ENCODE measurements around the gene NELFCD. TPM values are rescaled to one million over a fixed set of nuclear protein-coding genes. Genes with fewer than 3 reads are reported as not detected.

NELFCD gene
- total and polyA plus RNA-seq, 9 of the 15 experiments (the other 6 are each of a cell fraction or from before 2014, with no cell fraction given): 11.7 to 163 (median 96.5) TPM

GRCh38 chr20:59010995-59011873 is 30.2 kb downstream of the NELFCD start (continued):
- no peak for TF ChIP-seq RERE (CRISPR knock-in tag; IDR thresholded peaks at IDR 0.05; ENCODE audit: borderline replicate concordance)
- no peak for TF ChIP-seq HNRNPL (IDR thresholded peaks at IDR 0.05; ENCODE audit: low read depth, low read length)
- no peak for TF ChIP-seq MCM3 (IDR thresholded peaks at IDR 0.05)
- TF ChIP-seq ASH1L (IDR thresholded peaks at IDR 0.05; ENCODE audit: borderline replicate concordance, low read depth, partially characterized antibody): no peak
- TF ChIP-seq ZNF639 (CRISPR knock-in tag; conservative IDR thresholded peaks at IDR 0.05 in 1 of 2, IDR thresholded peaks at IDR 0.05 in 1 of 2): no peak
- TF ChIP-seq ZNF274 (IDR thresholded peaks at IDR 0.05; ENCODE audit: borderline replicate concordance, low read depth, low read length): no peak
- TF ChIP-seq KDM2B (CRISPR knock-in tag; IDR thresholded peaks at IDR 0.05): no peak
- TF ChIP-seq ZNF830 (CRISPR knock-in tag; IDR thresholded peaks at IDR 0.05): no peak
- TF ChIP-seq HINFP (tag; conservative IDR thresholded peaks at IDR 0.05; ENCODE audit: low read depth): no peak
- no peak for TF ChIP-seq ZBTB33 (CRISPR knock-in tag; IDR thresholded peaks at IDR 0.05)
- no peak; the same call in 1 of the 2 replicates for TF ChIP-seq FOSL1 (tag; conservative IDR thresholded peaks at IDR 0.05)
- TF ChIP-seq TEAD4 (IDR thresholded peaks at IDR 0.05; ENCODE audit: low read length): peak; percentile 52
- TF ChIP-seq TEAD4 (CRISPR knock-in tag; IDR thresholded peaks at IDR 0.05; ENCODE audit: borderline replicate concordance): no peak
- no peak for TF ChIP-seq ZNF589 (CRISPR knock-in tag; IDR thresholded peaks at IDR 0.05; ENCODE audit: low read depth)
